G401 (cell line): ENCODE data around the gene FARS2. TPM values are rescaled to one million over a fixed set of nuclear protein-coding genes. Genes with fewer than 3 reads are reported as not detected.

Experiments
- DNase-seq: peaks from one replicate; pipeline ENCODE4 v3.0.0-alpha.2; 2015; ENCODE audit warnings: low spot score
- in situ Hi-C: cut with HindIII; loops from 2 replicates; pipeline ENCODE4 v1.10.0; 2016; ENCODE audit warnings: low sequenced_read_pairs, mixed read lengths
- total RNA-seq: library from RNA; depleted of rRNA; stranded (reverse); fragments of >200 nt; shearing (Covaris generic); gene quantifications from 2 replicates; pipeline ENCODE4 v1.2.3, GENCODE V29; 2014

FARS2 gene
- total RNA-seq, 1 experiment from 2014 or later, result 17.7 TPM

GRCh38 chr6:5247201-5247600 is 14.1 kb upstream of the FARS2 start:
- DNase-seq, result no peak
- in situ Hi-C loops, result no loop called here

GRCh38 chr6:5248302-5249098 is 12.8 kb upstream of the FARS2 start:
- no peak for DNase-seq
- in situ Hi-C loops, result no loop called here

- in situ Hi-C loops, result no loop called here
Observed at GRCh38 chr6:5249451-5250122, 11.7 kb upstream of the FARS2 start.

GRCh38 chr6:5250451-5250850 is 10.9 kb upstream of the FARS2 start:
- in situ Hi-C loops, result no loop called here
- no peak for DNase-seq

More at GRCh38 chr6:5249451-5250122, 11.7 kb upstream of the FARS2 start:
- DNase-seq, result no peak

GRCh38 chr6:5250911-5251310 is 10.4 kb upstream of the FARS2 start:
- in situ Hi-C loops, result no loop called here
- no peak for DNase-seq

- in situ Hi-C loops, result no loop called here
- no peak for DNase-seq
Observed at GRCh38 chr6:5256952-5257351, 4.4 kb upstream of the FARS2 start.

- no peak for DNase-seq
- in situ Hi-C loops, result no loop called here
Observed at GRCh38 chr6:5257400-5257799, 3.9 kb upstream of the FARS2 start.

GRCh38 chr6:5259428-5259827 is 1.9 kb upstream of the FARS2 start:
- in situ Hi-C loops, result no loop called here
- no peak for DNase-seq

GRCh38 chr6:5260111-5260620 is 1.1 kb upstream of the FARS2 start:
- in situ Hi-C loops, result no loop called here
- DNase-seq, result peak; percentile 83

- DNase-seq, result peak; percentile 34
- in situ Hi-C loops, result no loop called here
Observed at GRCh38 chr6:5261545-5262109, 314 bp downstream of the FARS2 start.

GRCh38 chr6:5266423-5266822 is 5.1 kb downstream of the FARS2 start:
- no peak for DNase-seq
- in situ Hi-C loops, result no loop called here

GRCh38 chr6:5270093-5270680 is 8.9 kb downstream of the FARS2 start:
- no peak for DNase-seq
- in situ Hi-C loops, result no loop called here

GRCh38 chr6:5271926-5272325 is 10.6 kb downstream of the FARS2 start:
- DNase-seq, result no peak
- in situ Hi-C loops, result no loop called here

- in situ Hi-C loops, result no loop called here
- no peak for DNase-seq
Observed at GRCh38 chr6:5274231-5274630, 12.9 kb downstream of the FARS2 start.

- in situ Hi-C loops, result no loop called here
Observed at GRCh38 chr6:5275497-5275896, 14.2 kb downstream of the FARS2 start.

GRCh38 chr6:5276581-5276980 is 15.3 kb downstream of the FARS2 start:
- no peak for DNase-seq
- in situ Hi-C loops, result no loop called here

More at GRCh38 chr6:5275497-5275896, 14.2 kb downstream of the FARS2 start:
- no peak for DNase-seq

GRCh38 chr6:5277589-5277988 is 16.3 kb downstream of the FARS2 start:
- in situ Hi-C loops, result no loop called here
- no peak for DNase-seq

GRCh38 chr6:5278047-5278446 is 16.7 kb downstream of the FARS2 start:
- DNase-seq, result no peak
- in situ Hi-C loops, result no loop called here

- in situ Hi-C loops, result no loop called here
Observed at GRCh38 chr6:5278565-5279120, 17.3 kb downstream of the FARS2 start.

More at GRCh38 chr6:5278565-5279120, 17.3 kb downstream of the FARS2 start:
- DNase-seq, result no peak
